ENCODE measurements around the gene UNC45B.

UNC45B gene

GRCh38 chr17:35183332-35183731 is 35.7 kb downstream of the UNC45B start:
- H3K4me3 ChIP-seq (ENCODE audit: low read depth, low read length): no peak overlapping the region
- TF ChIP-seq CTCF (IDR thresholded peaks at IDR 0.05; ENCODE audit: low read depth, low read length, missing control alignments): no peak
- in situ Hi-C loops (cut with HindIII; ENCODE audit: low sequenced_read_pairs): no loop called here
- DNase-seq (ENCODE audit: low read depth): no peak

- in situ Hi-C loops (cut with HindIII; ENCODE audit: low sequenced_read_pairs): no loop called here
- no peak for TF ChIP-seq CTCF (IDR thresholded peaks at IDR 0.05; ENCODE audit: low read depth, low read length, missing control alignments)
- H3K4me3 ChIP-seq (ENCODE audit: low read depth, low read length): no peak overlapping the region
- DNase-seq (ENCODE audit: low read depth): no peak
Observed at GRCh38 chr17:35184274-35184673, 36.7 kb downstream of the UNC45B start.

- in situ Hi-C loops (cut with HindIII; ENCODE audit: low sequenced_read_pairs): no loop called here
- no peak for TF ChIP-seq CTCF (IDR thresholded peaks at IDR 0.05; ENCODE audit: low read depth, low read length, missing control alignments)
- DNase-seq (ENCODE audit: low read depth): no peak
- H3K4me3 ChIP-seq (ENCODE audit: low read depth, low read length): no peak overlapping the region
Observed at GRCh38 chr17:35185849-35186248, 38.2 kb downstream of the UNC45B start.

GRCh38 chr17:35187481-35187880 is 39.9 kb downstream of the UNC45B start:
- TF ChIP-seq CTCF (IDR thresholded peaks at IDR 0.05; ENCODE audit: low read depth, low read length, missing control alignments): no peak
- in situ Hi-C loops (cut with HindIII; ENCODE audit: low sequenced_read_pairs): no loop called here
- no peak for DNase-seq (ENCODE audit: low read depth)
- H3K4me3 ChIP-seq (ENCODE audit: low read depth, low read length): no peak overlapping the region

GRCh38 chr17:35188111-35188510 is 40.5 kb downstream of the UNC45B start:
- no peak for TF ChIP-seq CTCF (IDR thresholded peaks at IDR 0.05; ENCODE audit: low read depth, low read length, missing control alignments)
- DNase-seq (ENCODE audit: low read depth): no peak
- H3K4me3 ChIP-seq (ENCODE audit: low read depth, low read length): no peak overlapping the region
- in situ Hi-C loops (cut with HindIII; ENCODE audit: low sequenced_read_pairs): no loop called here

GRCh38 chr17:35189291-35189690 is 41.7 kb downstream of the UNC45B start:
- TF ChIP-seq CTCF (IDR thresholded peaks at IDR 0.05; ENCODE audit: low read depth, low read length, missing control alignments): no peak
- in situ Hi-C loops (cut with HindIII; ENCODE audit: low sequenced_read_pairs): no loop called here
- DNase-seq (ENCODE audit: low read depth): no peak
- no peak overlapping the region for H3K4me3 ChIP-seq (ENCODE audit: low read depth, low read length)

Measured in astrocyte of the cerebellum (primary cell).